Measurements from ENCODE around the gene MPHOSPH8.
"Not testable (repeated sequence)": the region's sequence is repeated elsewhere in the genome, so short reads cannot be mapped to it uniquely, and the experiment has no call there.

Gene MPHOSPH8

GRCh38 chr13:19685034-19685433 lies 51.6 kb downstream of the MPHOSPH8 start:
- no peak for TF ChIP-seq FOXM1 (IDR thresholded peaks at IDR 0.05; ENCODE audit: borderline replicate concordance)
- no peak for TF ChIP-seq TARDBP (IDR thresholded peaks at IDR 0.05)
- no peak for TF ChIP-seq LEF1 (IDR thresholded peaks at IDR 0.05; ENCODE audit: borderline replicate concordance)
- no peak for TF ChIP-seq ELF4 (IDR thresholded peaks at IDR 0.05)
- no peak for TF ChIP-seq HDGF (IDR thresholded peaks at IDR 0.05; ENCODE audit: borderline replicate concordance)
- no peak for TF ChIP-seq ZNF384 (IDR thresholded peaks at IDR 0.05)
- no peak for TF ChIP-seq PKNOX1 (IDR thresholded peaks at IDR 0.05)
- no peak for TF ChIP-seq CTBP1 (IDR thresholded peaks at IDR 0.05; ENCODE audit: borderline replicate concordance)
- TF ChIP-seq FOXK2 (IDR thresholded peaks at IDR 0.05): no peak
- no peak for TF ChIP-seq ARNT (IDR thresholded peaks at IDR 0.05)
- no peak for TF ChIP-seq BHLHE40 (IDR thresholded peaks at IDR 0.05; ENCODE audit: borderline replicate concordance)
- TF ChIP-seq NFRKB (IDR thresholded peaks at IDR 0.05): no peak
- no peak for TF ChIP-seq SUZ12 (IDR thresholded peaks at IDR 0.05)
- CTCF ChIA-PET: no interaction called here
- POLR2A ChIA-PET: no interaction called here
- no peak for DNase-seq (ENCODE audit: extremely low spot score)

- ChIA-PET CTCF (no interaction called here), POLR2A (no interaction called here)
- TF ChIP-seq LEF1 (IDR thresholded peaks at IDR 0.05; ENCODE audit: borderline replicate concordance) (no peak), SP1 (IDR thresholded peaks at IDR 0.05) (no peak), PKNOX1 (IDR thresholded peaks at IDR 0.05) (no peak), CTBP1 (IDR thresholded peaks at IDR 0.05; ENCODE audit: borderline replicate concordance) (no peak), NFRKB (IDR thresholded peaks at IDR 0.05) (no peak), ARNT (IDR thresholded peaks at IDR 0.05) (no peak), ZNF384 (IDR thresholded peaks at IDR 0.05) (no peak), TARDBP (IDR thresholded peaks at IDR 0.05) (no peak), FOXA1 (IDR thresholded peaks at IDR 0.05) (no peak), SUZ12 (IDR thresholded peaks at IDR 0.05) (no peak), L3MBTL2 (conservative IDR thresholded peaks at IDR 0.05) (no peak), HDGF (IDR thresholded peaks at IDR 0.05; ENCODE audit: borderline replicate concordance) (no peak), FOXK2 (IDR thresholded peaks at IDR 0.05) (no peak), BHLHE40 (IDR thresholded peaks at IDR 0.05; ENCODE audit: borderline replicate concordance) (no peak), FOXM1 (IDR thresholded peaks at IDR 0.05; ENCODE audit: borderline replicate concordance) (no peak), ELF4 (IDR thresholded peaks at IDR 0.05) (no peak)
- DNase-seq (ENCODE audit: extremely low spot score): no peak
These were observed 52.0 kb downstream of the MPHOSPH8 start for GRCh38 chr13:19685437-19685836.

- CTCF ChIA-PET; DNase-seq (ENCODE audit: extremely low spot score); POLR2A ChIA-PET: not testable (repeated sequence)
These were observed 58.0 kb downstream of the MPHOSPH8 start for GRCh38 chr13:19691447-19691846.

- CTCF ChIA-PET: no interaction called here
These were observed 62.0 kb downstream of the MPHOSPH8 start for GRCh38 chr13:19695428-19695827.

GRCh38 chr13:19695829-19696228 lies 62.4 kb downstream of the MPHOSPH8 start:
- CTCF ChIA-PET: no interaction called here
- no peak for DNase-seq (ENCODE audit: extremely low spot score)
- POLR2A ChIA-PET: no interaction called here
- TF ChIP-seq FOXK2 (IDR thresholded peaks at IDR 0.05) (no peak), BHLHE40 (IDR thresholded peaks at IDR 0.05; ENCODE audit: borderline replicate concordance) (no peak), ARNT (IDR thresholded peaks at IDR 0.05) (no peak), SUZ12 (IDR thresholded peaks at IDR 0.05) (no peak), SP1 (IDR thresholded peaks at IDR 0.05) (no peak)

More at GRCh38 chr13:19695428-19695827, 62.0 kb downstream of the MPHOSPH8 start:
- no peak for DNase-seq (ENCODE audit: extremely low spot score)
- POLR2A ChIA-PET: no interaction called here
- TF ChIP-seq FOXK2 (IDR thresholded peaks at IDR 0.05) (no peak), FOXM1 (IDR thresholded peaks at IDR 0.05; ENCODE audit: borderline replicate concordance) (no peak), ELF4 (IDR thresholded peaks at IDR 0.05) (no peak), BHLHE40 (IDR thresholded peaks at IDR 0.05; ENCODE audit: borderline replicate concordance) (no peak), SP1 (IDR thresholded peaks at IDR 0.05) (no peak), CTBP1 (IDR thresholded peaks at IDR 0.05; ENCODE audit: borderline replicate concordance) (no peak), FOXA1 (IDR thresholded peaks at IDR 0.05) (no peak), PKNOX1 (IDR thresholded peaks at IDR 0.05) (no peak), SUZ12 (IDR thresholded peaks at IDR 0.05) (no peak)

- CTCF ChIA-PET; POLR2A ChIA-PET; DNase-seq (ENCODE audit: extremely low spot score): not testable (repeated sequence)
These were observed 67.5 kb downstream of the MPHOSPH8 start for GRCh38 chr13:19700963-19701362.

- POLR2A ChIA-PET: interaction anchor here (0.7 kb wide), 1 partner anchor 10 kb away, joined by 3 read pairs; no protein-coding TSS in a partner anchor
- DNase-seq (ENCODE audit: extremely low spot score); CTCF ChIA-PET: not testable (repeated sequence)
These were observed 68.2 kb downstream of the MPHOSPH8 start for GRCh38 chr13:19701619-19702018.

- DNase-seq (ENCODE audit: extremely low spot score); POLR2A ChIA-PET; CTCF ChIA-PET: not testable (repeated sequence)
These were observed 70.8 kb downstream of the MPHOSPH8 start for GRCh38 chr13:19704256-19704655.

GRCh38 chr13:19709039-19709438 lies 75.6 kb downstream of the MPHOSPH8 start:
- POLR2A ChIA-PET; DNase-seq (ENCODE audit: extremely low spot score); CTCF ChIA-PET: not testable (repeated sequence)

- CTCF ChIA-PET: interaction anchor here (0.6 kb wide), 1 partner anchor 556 kb away, joined by 3 read pairs; no protein-coding TSS in a partner anchor
- POLR2A ChIA-PET: not testable (repeated sequence)
These were observed 76.3 kb downstream of the MPHOSPH8 start for GRCh38 chr13:19709782-19710181.

More at GRCh38 chr13:19709782-19710181, 76.3 kb downstream of the MPHOSPH8 start:
- DNase-seq (ENCODE audit: extremely low spot score): not testable (repeated sequence)

All from HEK293T (cell line).